ENCODE results near the gene METTL14. TPM values are rescaled to one million over a fixed set of nuclear protein-coding genes. Genes with fewer than 3 reads are reported as not detected.

Gene METTL14
- total RNA-seq, 1 donor from 2014 or later = 28.1 TPM

DNA sequence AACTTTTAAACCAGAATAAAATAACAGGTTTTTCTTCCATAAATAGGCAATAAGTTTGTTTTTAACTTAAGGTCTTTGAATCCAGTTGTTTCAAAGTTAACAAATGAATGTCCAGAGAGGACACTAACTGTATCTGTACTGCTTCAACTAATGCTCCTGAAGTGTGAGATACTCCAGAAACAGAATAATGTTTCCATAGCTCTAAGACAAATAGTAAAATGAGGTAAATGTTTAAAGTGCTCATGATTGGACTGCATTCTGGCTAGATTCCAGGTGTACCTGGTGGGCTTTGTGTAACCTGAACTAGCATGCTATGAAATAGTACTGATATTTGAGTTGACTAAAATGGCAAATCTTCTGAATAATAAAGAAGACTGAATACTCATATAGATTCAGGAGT is 51.7 kb downstream of the METTL14 start:
- TF ChIP-seq CTCF (IDR thresholded peaks at IDR 0.05; ENCODE audit: borderline replicate concordance) = no peak
- Histone ChIP-seq H3K4me3 (no peak overlapping the region), H3K4me1 (peaks cover 15% of the 10 kb centered on the region), H3K36me3 (peaks cover 76% of the 10 kb centered on the region), H3K27ac (replicated peaks) (no peak overlapping the region), H3K9me3 (replicated peaks) (no peaks in the 10 kb centered on the region), H3K27me3 (ENCODE audit: low read depth) (no peaks in the 10 kb centered on the region)
- DNase-seq = no peak
- intact Hi-C loops (cut with micrococcal nuclease) = no loop called here

DNA sequence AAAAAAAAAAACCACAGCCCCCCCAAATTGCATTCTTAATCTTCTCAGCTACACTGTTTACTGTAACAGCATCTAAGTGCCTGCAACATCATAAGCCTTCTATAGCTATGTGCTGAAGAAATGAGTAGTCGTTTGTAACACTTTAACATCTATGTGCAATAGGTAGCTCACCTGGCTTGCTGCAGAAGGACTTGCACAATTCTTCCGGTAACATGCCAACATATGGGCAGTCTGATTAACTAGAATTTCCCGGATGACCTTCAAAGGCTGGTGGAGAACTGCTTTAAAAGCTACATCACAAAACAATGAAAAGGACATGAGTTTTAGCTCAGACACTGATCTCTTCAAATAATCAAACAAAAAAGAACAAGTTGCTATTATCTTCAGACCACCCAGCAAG is 52.9 kb downstream of the METTL14 start:
- no peak for DNase-seq
- TF ChIP-seq CTCF (IDR thresholded peaks at IDR 0.05; ENCODE audit: borderline replicate concordance) = no peak
- Histone ChIP-seq H3K4me1 (peaks cover 20% of the 10 kb centered on the region), H3K27me3 (ENCODE audit: low read depth) (no peaks in the 10 kb centered on the region), H3K4me3 (no peak overlapping the region), H3K36me3 (peaks cover 72% of the 10 kb centered on the region), H3K9me3 (replicated peaks) (no peaks in the 10 kb centered on the region), H3K27ac (replicated peaks) (no peak overlapping the region)
- intact Hi-C loops (cut with micrococcal nuclease) = no loop called here

DNA sequence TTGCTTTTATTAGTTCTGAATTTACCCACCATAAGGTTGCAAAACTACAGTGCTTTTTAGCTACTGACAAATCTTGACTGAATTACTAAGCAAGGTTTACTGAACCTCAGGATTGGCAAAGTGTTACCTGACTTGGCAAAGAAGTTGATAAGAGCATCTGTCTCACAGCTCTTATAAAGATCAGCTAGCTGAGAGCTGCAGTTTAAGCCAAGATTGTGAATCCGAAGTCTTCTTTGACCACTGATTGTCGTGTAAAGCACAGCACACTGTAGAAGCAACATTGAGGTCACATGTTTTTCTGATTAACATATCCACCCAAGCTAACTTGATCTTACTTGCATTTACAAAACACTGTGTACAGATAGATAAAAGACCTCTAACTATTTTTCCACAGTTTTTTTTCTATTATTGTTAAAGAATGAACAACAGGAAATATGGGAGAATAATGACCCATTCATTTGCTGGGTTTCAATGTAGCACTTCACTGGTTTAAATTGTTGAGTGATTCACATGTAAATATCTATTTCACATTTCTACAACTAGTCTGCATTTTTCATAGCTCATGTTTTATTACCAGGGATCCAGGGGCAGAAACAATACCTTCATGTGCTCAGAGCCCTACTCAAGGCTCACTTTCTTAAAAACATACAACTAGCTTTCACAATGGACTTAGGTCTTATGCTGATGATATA is 54.0 kb downstream of the METTL14 start:
- H3K27ac ChIP-seq (replicated peaks) = no peak overlapping the region
- H3K4me3 ChIP-seq = no peak overlapping the region
- DNase-seq = no peak
- H3K36me3 ChIP-seq = peaks cover 76% of the 10 kb centered on the region
- no peaks in the 10 kb centered on the region for H3K9me3 ChIP-seq (replicated peaks)
- intact Hi-C loops (cut with micrococcal nuclease) = no loop called here
- peaks cover 28% of the 10 kb centered on the region for H3K4me1 ChIP-seq
- no peaks in the 10 kb centered on the region for H3K27me3 ChIP-seq (ENCODE audit: low read depth)
- no peak for TF ChIP-seq CTCF (IDR thresholded peaks at IDR 0.05; ENCODE audit: borderline replicate concordance)

- Histone ChIP-seq H3K9me3 (replicated peaks) (no peaks in the 10 kb centered on the region), H3K27me3 (ENCODE audit: low read depth) (no peaks in the 10 kb centered on the region), H3K4me1 (peaks cover 45% of the 10 kb centered on the region), H3K27ac (replicated peaks) (peak overlapping the region; percentile 89), H3K4me3 (peak overlapping the region; percentile 40), H3K36me3 (peaks cover 77% of the 10 kb centered on the region)
- intact Hi-C loops (cut with micrococcal nuclease) = loop anchor here (5.0 to 10.0 kb wide), 2 partner anchors 146 to 224 kb away; partner anchors contain the start of gene SYNPO2
- DNase-seq = no peak
- peak; percentile 62 for TF ChIP-seq CTCF (IDR thresholded peaks at IDR 0.05; ENCODE audit: borderline replicate concordance)
Measured at GRCh38 chr4:118740869-118741268, 55.7 kb downstream of the METTL14 start.

- intact Hi-C loops (cut with micrococcal nuclease) = loop anchor here (5.0 to 10.0 kb wide), 2 partner anchors 146 to 223 kb away; partner anchors contain the start of gene SYNPO2
- peaks cover 49% of the 10 kb centered on the region for H3K4me1 ChIP-seq
- no peaks in the 10 kb centered on the region for H3K9me3 ChIP-seq (replicated peaks)
- H3K4me3 ChIP-seq = peak overlapping the region; percentile 40
- TF ChIP-seq CTCF (IDR thresholded peaks at IDR 0.05; ENCODE audit: borderline replicate concordance) = no peak
- no peak for DNase-seq
- H3K27ac ChIP-seq (replicated peaks) = peak overlapping the region; percentile 89
- H3K27me3 ChIP-seq (ENCODE audit: low read depth) = no peaks in the 10 kb centered on the region
- H3K36me3 ChIP-seq = peaks cover 71% of the 10 kb centered on the region
Measured at GRCh38 chr4:118741301-118741855, 56.2 kb downstream of the METTL14 start.
